IgD-negative memory B cell (primary cell): ENCODE results near the gene CRYGN. TPM values are rescaled to one million over a fixed set of nuclear protein-coding genes. Genes with fewer than 3 reads are reported as not detected.

Source experiments
- H3K27ac Mint-ChIP-seq, 3 donors: one replicate each; pipeline ENCODE4 v1.8.0; 2020 to 2022; ENCODE audit warnings: mild to moderate bottlenecking in 3 of 3, mixed read lengths in 3 of 3, moderate library complexity in 1 of 3
- H3K27me3 Mint-ChIP-seq: one replicate; pipeline ENCODE4 v1.8.0; 2021; ENCODE audit warnings: mixed read lengths
- H3K36me3 Mint-ChIP-seq: one replicate; pipeline ENCODE4 v1.8.0; 2020; ENCODE audit warnings: mild to moderate bottlenecking, mixed read lengths
- H3K4me1 Mint-ChIP-seq, 3 donors: one replicate each; pipeline ENCODE4 v1.8.0; 2020 to 2022; ENCODE audit warnings: mixed read lengths in 3 of 3, mild to moderate bottlenecking in 1 of 3
- H3K4me3 Mint-ChIP-seq, 4 donors: one replicate each; pipeline ENCODE4 v1.8.0; 2020 to 2022; ENCODE audit warnings: mild to moderate bottlenecking in 4 of 4, mixed read lengths in 4 of 4, moderate library complexity in 3 of 4
- H3K9me3 Mint-ChIP-seq, 3 donors: one replicate each; pipeline ENCODE4 v1.8.0; 2020 to 2021; ENCODE audit warnings: mixed read lengths in 3 of 3, mild to moderate bottlenecking in 1 of 3
- polyA plus RNA-seq: library from polyadenylated mRNA; unstranded; fragments of 300-500 nt; fragmentation: Illumina TruSeq; gene quantifications from one replicate; pipeline ENCODE4 v1.2.3, GENCODE V29; 2021

CRYGN gene
- polyA plus RNA-seq, 1 donor from 2014 or later, result not detected

GRCh38 chr7:151382079-151382885, 57.7 kb downstream of the CRYGN start:
- Mint-ChIP-seq H3K4me1 (peaks cover 7 to 20% (median 9%) of the 10 kb centered on the region in 3 donors), H3K9me3 (no peaks in the 10 kb centered on the region), H3K27me3 (peaks cover 16% of the 10 kb centered on the region), H3K27ac (peak overlapping the region; percentile 86 to 96 (median 96)), H3K36me3 (peaks cover 10% of the 10 kb centered on the region), H3K4me3 (peak overlapping the region; percentile 63 to 93 (median 88))

- H3K36me3 Mint-ChIP-seq, result peaks cover 10% of the 10 kb centered on the region
- H3K27ac Mint-ChIP-seq, result peak overlapping the region in 2 of 3 donors; percentile 96 to 97
- no peaks in the 10 kb centered on the region for H3K9me3 Mint-ChIP-seq
- peak overlapping the region in 3 of 4 donors; percentile 79 to 91 (median 89) for H3K4me3 Mint-ChIP-seq
- H3K4me1 Mint-ChIP-seq, result peaks cover 7 to 20% (median 9%) of the 10 kb centered on the region in 3 donors
- H3K27me3 Mint-ChIP-seq, result peaks cover 16% of the 10 kb centered on the region
Observed at GRCh38 chr7:151381348-151382078, 58.4 kb downstream of the CRYGN start.

- peaks cover 7 to 20% (median 9%) of the 10 kb centered on the region in 3 donors for H3K4me1 Mint-ChIP-seq
- H3K27ac Mint-ChIP-seq, result peak overlapping the region; percentile 68 to 97 (median 96)
Observed at GRCh38 chr7:151381098-151381347, 58.9 kb downstream of the CRYGN start.

GRCh38 chr7:151380199-151381097, 59.5 kb downstream of the CRYGN start:
- Mint-ChIP-seq H3K27ac (peak overlapping the region; percentile 68 to 97 (median 96)), H3K4me1 (peaks cover 7 to 20% (median 9%) of the 10 kb centered on the region in 3 donors), H3K36me3 (peaks cover 11% of the 10 kb centered on the region), H3K27me3 (peaks cover 16% of the 10 kb centered on the region), H3K4me3 (peak overlapping the region; percentile 79 to 92 (median 90)), H3K9me3 (no peaks in the 10 kb centered on the region)

More at GRCh38 chr7:151381098-151381347, 58.9 kb downstream of the CRYGN start:
- Mint-ChIP-seq H3K27me3 (peaks cover 16% of the 10 kb centered on the region), H3K4me3 (peak overlapping the region; percentile 79 to 92 (median 90)), H3K36me3 (peaks cover 10% of the 10 kb centered on the region), H3K9me3 (no peaks in the 10 kb centered on the region)

- Mint-ChIP-seq H3K36me3 (peaks cover 13% of the 10 kb centered on the region), H3K27ac (peak overlapping the region; percentile 41 to 78 (median 67)), H3K27me3 (peaks cover 16% of the 10 kb centered on the region), H3K9me3 (no peaks in the 10 kb centered on the region), H3K4me3 (peak overlapping the region in 2 of 4 donors; percentile 30 to 58), H3K4me1 (peaks cover 7 to 20% (median 9%) of the 10 kb centered on the region in 3 donors)
Observed at GRCh38 chr7:151379534-151380198, 60.3 kb downstream of the CRYGN start.

GRCh38 chr7:151379193-151379520, 60.8 kb downstream of the CRYGN start:
- Mint-ChIP-seq H3K4me3 (peak overlapping the region in 2 of 4 donors; percentile 30 to 58), H3K4me1 (peaks cover 7 to 18% (median 9%) of the 10 kb centered on the region in 3 donors), H3K27me3 (peaks cover 14% of the 10 kb centered on the region), H3K9me3 (no peaks in the 10 kb centered on the region), H3K27ac (peak overlapping the region in 2 of 3 donors; percentile 67 to 78), H3K36me3 (peaks cover 13% of the 10 kb centered on the region)

Other genes with a start within 250 kb of the CRYGN start
- not detected for gene H2BK1, start 229.7 kb downstream of the CRYGN start, polyA plus RNA-seq
- 34.2 TPM for gene ABCF2, start 212.9 kb downstream of the CRYGN start, polyA plus RNA-seq
- 25.4 TPM for gene CHPF2, start 207.7 kb downstream of the CRYGN start, polyA plus RNA-seq
- 1.1 TPM for gene SMARCD3, start 191.4 kb downstream of the CRYGN start, polyA plus RNA-seq
- 82.8 TPM for gene NUB1, start 98.3 kb downstream of the CRYGN start, polyA plus RNA-seq
- 0.54 TPM for gene WDR86, start 30.1 kb downstream of the CRYGN start, polyA plus RNA-seq
- 34.3 TPM for gene RHEB, start 79.8 kb upstream of the CRYGN start, polyA plus RNA-seq